DND-41 (cell line): ENCODE data around the gene MAMLD1.

ENCODE experiments used
- CTCF ChIP-seq: IDR thresholded peaks from 2 replicates; pipeline ENCODE4 v1.5.1; 2012; ENCODE audit warnings: borderline replicate concordance, low read length, moderate library complexity, mild to moderate bottlenecking; ENCODE audit not compliant: poor library complexity, severe bottlenecking; ENCODE audit errors: extremely low read depth
- EZH2 ChIP-seq: IDR thresholded peaks from 3 replicates; pipeline ENCODE4 v1.6.1; 2012; ENCODE audit warnings: borderline replicate concordance, low read depth, mild to moderate bottlenecking, moderate library complexity, low read length, inconsistent platforms; ENCODE audit not compliant: severe bottlenecking

GRCh38 chrX:150361070-150361776, 1.9 kb upstream of the MAMLD1 start:
- no peak for TF ChIP-seq EZH2
- no peak for TF ChIP-seq CTCF
